Prostate gland (tissue), 2 donors: ENCODE results near the gene MSX2. TPM values are rescaled to one million over a fixed set of nuclear protein-coding genes. Genes with fewer than 3 reads are reported as not detected.

ENCODE experiments used
- DNase-seq: peaks from one replicate; pipeline ENCODE4 v3.0.0-alpha.2; 2019; ENCODE audit warnings: low spot score
- H3K27ac ChIP-seq, 2 donors: fragments of 200-600 bp; sonication (generic); 2 replicates each; pipeline ENCODE4 v1.5.1; 2017 to 2019
- H3K27me3 ChIP-seq: fragments of 200-600 bp; sonication (generic); replicated peaks from 2 replicates; pipeline ENCODE4 v1.5.1; 2019; ENCODE audit not compliant: insufficient read depth
- H3K36me3 ChIP-seq, 2 donors: fragments of 200-600 bp; sonication (generic); 1 replicate in 1 of 2; 2 replicates in 1 of 2; pipeline versions ENCODE4 v1.5.1 to v1.8.1; 2017 to 2019
- H3K4me1 ChIP-seq: fragments of 200-600 bp; sonication (generic); replicated peaks from 2 replicates; pipeline ENCODE4 v1.5.1; 2019
- H3K4me3 ChIP-seq, 2 donors: fragments of 200-600 bp; sonication (generic); 2 replicates each; pipeline ENCODE4 v1.5.1; 2017 to 2019
- H3K9me3 ChIP-seq: fragments of 200-600 bp; sonication (generic); 2 replicates; pipeline ENCODE4 v1.5.1; 2017
- CTCF ChIP-seq, 4 experiments: fragments of 200-600 bp in 2 of 4; fragments of 450-650 bp in 2 of 4; sonication (generic) in 2 of 4; IDR thresholded peaks; 1 replicate in 3 of 4; 2 replicates in 1 of 4; pipeline ENCODE4 v1.5.1; 2016 to 2019; ENCODE audit warnings: antibody characterized with exemption in 4 of 4, mild to moderate bottlenecking in 2 of 4, moderate library complexity in 2 of 4
- POLR2A ChIP-seq: fragments of 450-650 bp; IDR thresholded peaks from one replicate; pipeline ENCODE4 v1.6.1; 2016; ENCODE audit warnings: antibody characterized with exemption, mild to moderate bottlenecking
- POLR2AphosphoS5 ChIP-seq: sonication (generic); formaldehyde crosslinking; IDR thresholded peaks from one replicate; pipeline ENCODE4 v1.6.1; 2017; ENCODE audit warnings: antibody characterized with exemption
- WGBS: methylation state at CpG from one replicate; pipeline ENCODE4 v1.1.5; 2018; 5-methylcytosine and 5-hydroxymethylcytosine counted together
- intact Hi-C: fragments of 100-400 bp; cut with DNase I; formaldehyde crosslinking; loops from one replicate; pipeline ENCODE4 v1.14.2; 2022
- total RNA-seq, 2 donors: library from RNA; depleted of rRNA; stranded (reverse); fragments of >200 nt; gene quantifications; one replicate each; pipeline ENCODE4 v1.1.0, GENCODE V29; 2016

The MSX2 gene
- total RNA-seq, 2 donors from 2014 or later, result 7.1 to 36.4 TPM

- 81% methylated on average over 3 of the region's 3 CpGs for WGBS
- H3K36me3 ChIP-seq, result no peaks in the 10 kb centered on the region
- H3K27me3 ChIP-seq, result no peaks in the 10 kb centered on the region
- H3K4me1 ChIP-seq, result no peaks in the 10 kb centered on the region
- no peak for DNase-seq
- TF ChIP-seq CTCF (IDR thresholded peaks at IDR 0.05) (no peak), POLR2A (no peak), POLR2AphosphoS5 (no peak)
- H3K9me3 ChIP-seq, result no peaks in the 10 kb centered on the region
- H3K4me3 ChIP-seq, result no peak overlapping the region
- no peak overlapping the region for H3K27ac ChIP-seq
- intact Hi-C loops, result no loop called here
These were observed 8.6 kb upstream of the MSX2 start for GRCh38 chr5:174715804-174716203.

GRCh38 chr5:174717826-174718455, 6.4 kb upstream of the MSX2 start:
- Histone ChIP-seq H3K36me3 (no peaks in the 10 kb centered on the region), H3K4me1 (no peaks in the 10 kb centered on the region), H3K4me3 (no peak overlapping the region), H3K27me3 (peaks cover 7% of the 10 kb centered on the region), H3K27ac (no peak overlapping the region), H3K9me3 (no peaks in the 10 kb centered on the region)
- no peak for DNase-seq
- 38% methylated on average over 5 of the region's 5 CpGs for WGBS
- TF ChIP-seq CTCF (IDR thresholded peaks at IDR 0.05), result no peak
- TF ChIP-seq POLR2A, result no peak
- TF ChIP-seq POLR2AphosphoS5, result no peak
- intact Hi-C loops, result no loop called here

- Histone ChIP-seq H3K36me3 (no peaks in the 10 kb centered on the region), H3K9me3 (no peaks in the 10 kb centered on the region), H3K4me3 (no peak overlapping the region), H3K27ac (no peak overlapping the region), H3K27me3 (peaks cover 7% of the 10 kb centered on the region), H3K4me1 (no peaks in the 10 kb centered on the region)
- intact Hi-C loops, result no loop called here
- WGBS, result 45% methylated on average over 10 of the region's 10 CpGs
- TF ChIP-seq CTCF (IDR thresholded peaks at IDR 0.05) (no peak), POLR2AphosphoS5 (no peak), POLR2A (no peak)
- DNase-seq, result no peak
These were observed 5.3 kb upstream of the MSX2 start for GRCh38 chr5:174718880-174719610.

GRCh38 chr5:174719793-174720611, 4.4 kb upstream of the MSX2 start:
- WGBS, result 43% methylated on average over 19 of the region's 19 CpGs
- no peak overlapping the region for H3K27ac ChIP-seq
- no peaks in the 10 kb centered on the region for H3K36me3 ChIP-seq
- no peaks in the 10 kb centered on the region for H3K9me3 ChIP-seq
- no peak for DNase-seq
- H3K4me1 ChIP-seq, result no peaks in the 10 kb centered on the region
- H3K27me3 ChIP-seq, result peaks cover 7% of the 10 kb centered on the region
- no peak for TF ChIP-seq POLR2AphosphoS5
- TF ChIP-seq CTCF (IDR thresholded peaks at IDR 0.05), result no peak
- no peak for TF ChIP-seq POLR2A
- intact Hi-C loops, result loop anchor here (5.0 kb wide), 1 partner anchor 148 kb away; no protein-coding TSS in a partner anchor
- no peak overlapping the region for H3K4me3 ChIP-seq
